K562 (cell line): Measurements from ENCODE around the gene IFT25. TPM values are rescaled to one million over a fixed set of nuclear protein-coding genes. Genes with fewer than 3 reads are reported as not detected.

ENCODE experiments used
- ATAC-seq: fragments of 200-7000 bp; cut with Tn5 transposase; 3 replicates; pipeline ENCODE4 v1.9.1; 2020; ENCODE audit warnings: moderate library complexity
- BruUV-seq: library from RNA; stranded (reverse); fragments of 400-500 nt; replicated peaks from 2 replicates; lab custom pipeline; 2021; lab: Mats Ljungman, UMichigan
- CTCF ChIA-PET: fragments of 300-600 bp; formaldehyde crosslinking; extraction: SDS; loops from one replicate; lab custom pipeline; 2021; ENCODE audit warnings: low intra/inter-chr PET ratio; lab: Yijun Ruan, JAX
- POLR2A ChIA-PET: fragments of 300-600, 350-650 bp; sonication (Branson Sonifier 250); formaldehyde crosslinking; extraction: SDS; loops from one replicate; lab custom pipeline; 2021; ENCODE audit warnings: antibody characterized with exemption, inconsistent platforms; lab: Yijun Ruan, JAX
- DNase-seq, 4 experiments: peaks; one replicate each; pipeline versions ENCODE4 v3.0.0 to v3.0.0-alpha.2; 2011 to 2018; ENCODE audit warnings: low spot score in 3 of 4, mixed read lengths in 3 of 4; ENCODE audit errors: extremely low read depth in 1 of 4
- FAIRE-seq: peaks from 2 replicates; lab custom pipeline; 2011; peaks lifted over from hg19 to GRCh38; lab: Jason Lieb, UNC
- H2AFZ ChIP-seq: 2 replicates; pipeline ENCODE4 v1.6.0; 2011; ENCODE audit warnings: low read depth, low read length, control low read depth, inconsistent platforms
- H3K27ac ChIP-seq: fragments of 200-600 bp; 3 replicates; pipeline ENCODE4 v1.8.0; 2011; ENCODE audit warnings: low read depth, mild to moderate bottlenecking, control low read depth, inconsistent platforms, low read length, moderate library complexity, mixed read lengths; ENCODE audit errors: extremely low read depth
- H3K27me3 ChIP-seq, 2 experiments: fragments of 300-600 bp in 1 of 2; 2 replicates in 1 of 2; 3 replicates in 1 of 2; pipeline versions ENCODE4 v1.6.0 to v1.8.0; 2011; ENCODE audit warnings: inconsistent platforms in 2 of 2, low read length in 2 of 2, mild to moderate bottlenecking in 1 of 2, mixed read lengths in 1 of 2, moderate library complexity in 1 of 2; ENCODE audit not compliant: control insufficient read depth in 2 of 2, insufficient read depth in 2 of 2
- H3K36me3 ChIP-seq: fragments of 300-600 bp; 3 replicates; pipeline ENCODE4 v1.8.0; 2011; ENCODE audit warnings: mild to moderate bottlenecking, low read length, inconsistent platforms; ENCODE audit not compliant: control insufficient read depth, insufficient read depth
- H3K4me1 ChIP-seq, 2 experiments: fragments of 200-600 bp in 1 of 2; replicated peaks in 1 of 2; 2 replicates in 1 of 2; 3 replicates in 1 of 2; pipeline versions ENCODE4 v1.5.1 to v1.8.0; 2011; ENCODE audit warnings: inconsistent platforms in 2 of 2, low read length in 2 of 2, mild to moderate bottlenecking in 1 of 2, mixed read lengths in 1 of 2, moderate library complexity in 1 of 2; ENCODE audit not compliant: control insufficient read depth in 2 of 2, insufficient read depth in 2 of 2
- H3K4me2 ChIP-seq: 2 replicates; pipeline ENCODE4 v1.6.1; 2011; ENCODE audit warnings: low read length, control low read depth, inconsistent platforms, mixed read lengths; ENCODE audit not compliant: insufficient read depth
- H3K4me3 ChIP-seq: fragments of 200-600 bp; sonication (generic), shearing (Covaris generic); 2 replicates; pipeline ENCODE4 v1.5.1; 2016; ENCODE audit warnings: control low read depth, inconsistent platforms
- H3K79me2 ChIP-seq: fragments of 200-600 bp; 3 replicates; pipeline ENCODE4 v1.8.0; 2011; ENCODE audit warnings: low read length, inconsistent platforms; ENCODE audit not compliant: control insufficient read depth, insufficient read depth
- H3K9ac ChIP-seq, 2 experiments: 2 replicates each; pipeline versions ENCODE4 v1.6.0 to v1.6.1; 2011; ENCODE audit warnings: low read depth in 2 of 2, low read length in 2 of 2, control low read depth in 1 of 2, inconsistent platforms in 1 of 2, mild to moderate bottlenecking in 1 of 2, mixed read lengths in 1 of 2; ENCODE audit not compliant: insufficient read depth in 1 of 2
- H3K9me1 ChIP-seq: one replicate; pipeline ENCODE4 v1.6.0; 2011; ENCODE audit warnings: inconsistent platforms, mild to moderate bottlenecking, low read length, moderate library complexity; ENCODE audit not compliant: control insufficient read depth, insufficient read depth
- H3K9me3 ChIP-seq: replicated peaks from 2 replicates; pipeline ENCODE4 v1.5.1; 2011; ENCODE audit warnings: low read depth, low read length, inconsistent platforms; ENCODE audit not compliant: control insufficient read depth, insufficient read depth
- H4K20me1 ChIP-seq: replicated peaks from 2 replicates; pipeline ENCODE4 v1.6.1; 2011; ENCODE audit warnings: low read length, inconsistent platforms, mixed read lengths; ENCODE audit not compliant: control insufficient read depth, insufficient read depth
- CHCHD3 ChIP-seq: fragments of 250-450 bp; sonication (Bioruptor Pico); IDR thresholded peaks from 2 replicates; pipeline ENCODE4 v2.1.2; 2022; ENCODE audit warnings: mild to moderate bottlenecking
- CHD1 ChIP-seq: fragments of 200-600 bp; sonication (generic); IDR thresholded peaks from one replicate; pipeline ENCODE4 v1.6.1; 2012; ENCODE audit warnings: mild to moderate bottlenecking, moderate library complexity, low read length, inconsistent platforms
- MLLT1 ChIP-seq, 2 experiments: fragments of 450-650 bp; IDR thresholded peaks; 2 replicates each; pipeline ENCODE4 v1.6.1; 2016
- NFE2L1 ChIP-seq: fragments of 450-650 bp; IDR thresholded peaks from 2 replicates; pipeline ENCODE4 v1.6.1; 2016; ENCODE audit warnings: missing genetic modification characterization, low read depth, mild to moderate bottlenecking, missing compliant biosample characterization, moderate library complexity, borderline replicate concordance
- ZEB2 ChIP-seq: fragments of 450-650 bp; IDR thresholded peaks from 2 replicates; pipeline ENCODE4 v1.6.1; 2016
- ZFX ChIP-seq: sonication (generic); formaldehyde crosslinking; IDR thresholded peaks from 2 replicates; pipeline ENCODE4 v1.8.0; 2022; ENCODE audit warnings: mild to moderate bottlenecking, missing genetic modification reagents, moderate library complexity
- ZNF274 ChIP-seq: IDR thresholded peaks from 2 replicates; pipeline ENCODE4 v1.6.1; 2011; ENCODE audit warnings: low read depth, mild to moderate bottlenecking, low read length, moderate library complexity, borderline replicate concordance
- WGBS: fragments of 100-300 bp; shearing (Covaris generic); methylation state at CpG from one replicate; pipeline ENCODE4 v1.1.6; 2016; ENCODE audit warnings: low coverage, mixed read lengths; ENCODE audit not compliant: insufficient coverage; ENCODE audit errors: missing lambda C conversion rate; 5-methylcytosine and 5-hydroxymethylcytosine counted together
- in situ Hi-C: fragments of 300-500 bp; cut with MboI; formaldehyde crosslinking; loops from 4 replicates; pipeline ENCODE4 v1.15.0; 2018; ENCODE audit warnings: inconsistent platforms, mixed read lengths
- intact Hi-C: fragments of 100-400 bp; cut with micrococcal nuclease; formaldehyde crosslinking; loops from 2 replicates; pipeline ENCODE4 v1.14.2; 2022
- polyA plus RNA-seq, 8 experiments: library from polyadenylated mRNA; depleted of rRNA in 4 of 8; stranded (reverse) in 5 of 8; unstranded in 3 of 8; fragments of >200 nt; fragmentation: Nextera tagmentation in 2 of 8; fragmentation: Illumina TruSeq in 1 of 8; extraction: Ambion mirVana in 2 of 8; extraction: Trizol in 1 of 8; gene quantifications; 2 replicates each; pipeline versions ENCODE4 v1.2.1 to v1.2.3, GENCODE V29; 2011 to 2014; ENCODE audit warnings: inconsistent platforms in 1 of 8, missing spikeins in 1 of 8
- total RNA-seq, 7 experiments: library from RNA; depleted of rRNA in 6 of 7; stranded (reverse); fragments of >200 nt in 6 of 7; fragmentation: Illumina TruSeq in 2 of 7; extraction: Trizol in 2 of 7; gene quantifications; 2 replicates each; pipeline versions ENCODE4 v1.2.1 to v1.2.3, GENCODE V29; 2011 to 2021; ENCODE audit warnings: low replicate concordance in 1 of 7

Gene IFT25
- total and polyA plus RNA-seq, 9 of the 15 experiments (the other 6 are each of a cell fraction or from before 2014, with no cell fraction given) = 93.6 to 209 (median 167) TPM

- peak in 1 of 2 experiments; percentile 37; a peak in 1 of 4 replicates for TF ChIP-seq MLLT1 (IDR thresholded peaks at IDR 0.05)
These were observed 1.9 kb downstream of the IFT25 start (continued) for GRCh38 chr1:53943490-53944043.

- peak overlapping the region; percentile 88 for H3K4me3 ChIP-seq
- no TSS peak for BruUV-seq
- TF ChIP-seq CHCHD3 (CRISPR knock-in tag) = 0 out of 2 replicates have a peak, but pooled peaks have one; percentile 54
- TF ChIP-seq NFE2L1 (tag) = no peak
- TF ChIP-seq ZEB2 = peak; percentile 56; the same call in 1 of the 2 replicates
- TF ChIP-seq ZFX (CRISPR knock-in tag) = peak; percentile 39
- TF ChIP-seq ZNF274 = no peak
- peak; percentile 24 for TF ChIP-seq CHD1
- TF ChIP-seq, all 486 proteins: peak for 4
These were observed 2.4 kb downstream of the IFT25 start for GRCh38 chr1:53943090-53943489.

More at GRCh38 chr1:53943090-53943489, 2.4 kb downstream of the IFT25 start:
- no peaks in the 10 kb centered on the region for H3K9me3 ChIP-seq
- ATAC-seq (no peak), FAIRE-seq (no peak), DNase-seq (no peak)
- ChIA-PET CTCF (no interaction called here), POLR2A (interaction anchor here (0.6 to 1.8 kb wide), 11 partner anchors 9 to 105 kb away, joined by 3 to 6 read pairs (median 4); partner anchors contain the start of gene NDC1)
- WGBS = 8% methylated on average over 6 of the region's 6 CpGs
- intact Hi-C loops = loop anchor here (10.0 kb wide), 1 partner anchor 458 kb away; no protein-coding TSS in a partner anchor
- no peaks in the 10 kb centered on the region for H3K9me1 ChIP-seq
- peaks cover 22% of the 10 kb centered on the region for H3K36me3 ChIP-seq
- no peaks in the 10 kb centered on the region for H3K27me3 ChIP-seq
- 0 out of 2 replicates have a peak, but pooled peaks cover 7% of the 10 kb centered on the region for H4K20me1 ChIP-seq
- peak overlapping the region; percentile 91 for H3K4me2 ChIP-seq
- H2AFZ ChIP-seq = 0 out of 2 replicates have a peak overlapping the region, but pooled peaks have one; percentile 20
- peaks cover 27 to 29% of the 10 kb centered on the region in 2 experiments for H3K4me1 ChIP-seq
- peaks cover 78% of the 10 kb centered on the region for H3K79me2 ChIP-seq
- peak overlapping the region; percentile 91 for H3K27ac ChIP-seq
- peak overlapping the region in 1 of 2 experiments; percentile 84; a peak in 2 of 4 replicates for H3K9ac ChIP-seq
- in situ Hi-C loops = no loop called here
